SH-SY5Y (cell line): ENCODE measurements around the gene PELI1.

Experiments
- GATA2 ChIP-seq: IDR thresholded peaks from 2 replicates; pipeline ENCODE4 v1.6.1; 2011; ENCODE audit warnings: mild to moderate bottlenecking, low read depth, low read length
- GATA3 ChIP-seq: IDR thresholded peaks from 2 replicates; pipeline ENCODE4 v1.6.1; 2011; ENCODE audit warnings: low read depth, mild to moderate bottlenecking, low read length, moderate library complexity

GRCh38 chr2:64086347-64087082 lies 57.7 kb downstream of the PELI1 start:
- TF ChIP-seq GATA3 (no peak), GATA2 (no peak)
